Forelimb muscle (tissue), 1 donor: ENCODE data around the gene MOG. TPM values are rescaled to one million over a fixed set of nuclear protein-coding genes. Genes with fewer than 3 reads are reported as not detected.
A peak's percentile ranks its signal among the peaks of the same experiment; 100 is the strongest.
"Not testable (repeated sequence)": the region's sequence is repeated elsewhere in the genome, so short reads cannot be mapped to it uniquely, and the experiment has no call there.

ENCODE experiments used
- DNase-seq: peaks from one replicate; pipeline ENCODE4 v3.0.0-alpha.2; 2013; ENCODE audit warnings: low read depth
- polyA plus RNA-seq: library from polyadenylated mRNA; unstranded; fragments of 120-200 nt; gene quantifications from one replicate; pipeline ENCODE4 v1.2.1, GENCODE V29; 2013; ENCODE audit not compliant: insufficient read length

The MOG gene
- polyA plus RNA-seq, 1 donor = not detected

- DNase-seq = no peak
These were observed 19.6 kb upstream of the MOG start for GRCh38 chr6:29637247-29637646.

DNA sequence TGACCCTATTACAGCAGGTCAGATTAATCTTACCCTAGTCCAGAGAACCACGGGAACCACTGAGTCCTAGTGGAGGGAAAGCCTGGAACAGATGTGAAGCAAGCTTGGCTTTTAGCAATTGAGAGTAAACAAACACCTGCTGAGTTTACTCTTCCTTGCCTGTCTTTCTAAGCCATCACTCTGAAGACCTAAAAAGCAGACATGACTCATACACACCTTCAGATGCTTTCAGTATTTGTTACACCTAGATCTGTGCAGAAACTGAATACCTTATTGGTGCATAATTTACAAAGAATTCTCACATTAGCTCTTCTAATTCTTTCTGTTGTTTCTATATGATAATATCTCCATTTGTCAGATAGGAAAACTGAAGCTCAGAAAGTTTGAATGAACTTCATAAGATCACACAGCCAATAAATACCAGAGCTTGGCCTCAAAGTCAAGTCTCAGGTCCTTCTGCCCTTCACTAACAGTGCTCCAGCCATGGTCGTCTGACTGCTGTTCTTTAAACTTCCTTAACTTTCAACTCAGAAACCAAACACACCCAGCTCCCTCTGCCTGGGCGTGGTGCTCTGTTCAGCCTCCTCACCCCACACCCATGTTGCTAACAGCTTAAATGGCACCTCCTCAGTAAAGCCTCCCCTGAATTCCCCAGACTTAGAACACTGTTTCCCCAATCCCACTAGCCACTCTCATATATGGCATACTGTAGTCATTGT lies 15.3 kb upstream of the MOG start:
- DNase-seq = no peak

GRCh38 chr6:29647927-29648642 lies 8.8 kb upstream of the MOG start:
- no peak for DNase-seq

DNA sequence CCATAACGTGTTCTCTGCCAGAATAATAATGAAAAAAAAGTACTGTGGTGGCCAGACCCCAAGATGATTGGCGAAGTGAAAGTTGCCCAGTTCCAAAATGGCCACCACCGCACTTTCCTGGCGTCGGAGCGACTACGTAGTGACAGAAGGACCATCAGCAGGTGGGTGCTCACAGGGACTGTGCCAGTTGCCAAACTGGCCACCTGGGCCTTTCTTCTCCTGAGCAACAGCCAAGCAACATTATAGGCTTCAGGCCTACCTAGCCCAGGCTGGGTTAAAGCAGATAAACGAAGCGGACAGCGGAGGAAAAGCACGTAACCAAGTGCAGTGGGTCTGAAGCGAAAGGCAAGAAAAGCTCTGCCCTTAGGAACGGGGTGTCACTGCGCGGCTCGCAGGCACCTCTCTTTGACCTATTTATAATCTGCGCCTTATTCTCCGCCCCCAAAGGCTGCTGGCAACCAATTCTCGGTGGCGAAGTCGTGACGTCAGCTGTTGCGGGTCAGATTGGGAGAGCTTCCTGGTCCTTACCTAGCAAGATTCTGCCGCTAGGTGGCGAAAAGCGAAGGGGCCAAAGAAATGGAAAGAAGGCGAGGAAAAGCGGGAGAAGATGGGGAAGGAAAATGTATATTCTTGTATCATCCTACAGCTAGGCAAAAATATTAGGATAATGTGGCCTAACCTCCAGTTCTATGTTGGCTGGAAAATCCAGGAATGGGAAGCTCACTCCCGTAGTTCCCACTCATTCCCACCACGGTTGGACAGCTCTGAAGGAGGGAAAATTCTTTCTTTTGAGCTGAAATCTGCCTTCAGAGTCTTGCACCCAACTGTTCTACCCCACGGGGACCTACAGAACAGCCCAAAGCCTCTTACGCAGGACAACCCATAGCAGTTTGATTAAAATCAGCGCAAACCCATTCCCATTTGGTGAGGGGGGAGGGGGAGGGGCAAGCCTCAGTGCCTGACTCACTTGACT lies 6.9 kb upstream of the MOG start:
- peak; percentile 94 for DNase-seq

GRCh38 chr6:29651413-29652197 lies 5.3 kb upstream of the MOG start:
- no peak for DNase-seq

GRCh38 chr6:29652198-29652584 lies 4.7 kb upstream of the MOG start:
- DNase-seq = no peak

- DNase-seq = peak; percentile 32
These were observed 3.3 kb upstream of the MOG start for GRCh38 chr6:29653452-29654038.

- no peak for DNase-seq
These were observed 1.2 kb upstream of the MOG start for GRCh38 chr6:29655658-29656057.

DNA sequence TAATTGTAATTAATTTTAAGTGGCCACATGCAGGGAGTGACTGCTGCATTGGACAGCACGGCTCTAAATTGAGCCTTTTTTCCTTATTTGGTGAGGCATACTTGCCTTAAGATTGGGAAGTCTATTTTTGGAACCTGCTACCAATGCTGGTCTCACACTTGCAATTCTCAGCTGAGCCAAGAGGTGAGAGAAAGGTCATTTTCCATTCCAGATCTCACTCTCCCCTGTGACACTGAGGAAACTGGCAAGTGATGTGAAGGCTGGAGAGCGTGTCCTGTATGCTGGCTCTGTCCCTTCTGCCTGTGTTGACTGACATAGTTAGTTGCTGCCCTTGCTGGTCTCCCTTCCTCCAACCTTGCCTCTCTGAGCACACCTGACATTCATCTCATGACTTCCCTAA lies 735 bp upstream of the MOG start:
- DNase-seq = no peak

GRCh38 chr6:29661071-29661470 lies 4.2 kb downstream of the MOG start:
- DNase-seq = no peak

- DNase-seq = not testable (repeated sequence)
These were observed 4.7 kb downstream of the MOG start for GRCh38 chr6:29661502-29662141.

DNA sequence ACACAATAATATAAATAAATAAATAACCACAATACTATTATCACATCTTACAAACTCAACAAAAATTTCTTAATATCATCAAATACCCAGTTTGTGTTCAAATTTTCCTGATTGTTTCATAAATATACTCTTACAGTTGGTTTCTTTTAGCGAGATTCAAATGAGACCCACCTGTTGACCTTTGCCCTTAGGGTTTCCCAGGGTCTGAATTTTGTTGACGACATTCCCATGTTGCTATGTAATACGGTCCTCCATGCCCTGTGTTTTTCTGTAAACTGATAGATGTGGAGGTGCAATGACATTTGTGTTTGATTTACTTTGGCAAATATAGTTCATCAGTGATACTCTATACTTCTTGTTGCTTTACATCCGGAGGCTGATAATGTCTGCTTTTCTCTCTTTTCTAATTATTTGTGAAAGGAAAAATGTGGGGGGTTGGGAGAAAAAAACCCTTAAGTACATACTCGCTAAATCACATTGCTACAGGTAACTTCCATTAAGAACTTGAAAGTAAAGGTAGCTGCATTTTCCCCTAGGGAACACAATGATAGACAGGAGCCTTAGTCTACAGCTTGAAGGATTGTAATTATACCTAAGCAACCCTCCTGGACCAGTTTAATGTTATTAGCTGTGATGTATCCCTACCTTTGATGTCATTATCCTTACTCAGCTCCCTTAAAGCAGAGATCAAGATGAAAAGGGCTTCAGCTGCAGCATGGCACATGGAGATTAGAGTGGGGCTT lies 6.6 kb downstream of the MOG start:
- no peak for DNase-seq

- DNase-seq = no peak
These were observed 9.3 kb downstream of the MOG start for GRCh38 chr6:29665942-29666825.

GRCh38 chr6:29666826-29667130 lies 9.9 kb downstream of the MOG start:
- no peak for DNase-seq

- DNase-seq = no peak
These were observed 10.3 kb downstream of the MOG start for GRCh38 chr6:29667158-29667557.

GRCh38 chr6:29671026-29671425 lies 14.1 kb downstream of the MOG start:
- no peak for DNase-seq

DNA sequence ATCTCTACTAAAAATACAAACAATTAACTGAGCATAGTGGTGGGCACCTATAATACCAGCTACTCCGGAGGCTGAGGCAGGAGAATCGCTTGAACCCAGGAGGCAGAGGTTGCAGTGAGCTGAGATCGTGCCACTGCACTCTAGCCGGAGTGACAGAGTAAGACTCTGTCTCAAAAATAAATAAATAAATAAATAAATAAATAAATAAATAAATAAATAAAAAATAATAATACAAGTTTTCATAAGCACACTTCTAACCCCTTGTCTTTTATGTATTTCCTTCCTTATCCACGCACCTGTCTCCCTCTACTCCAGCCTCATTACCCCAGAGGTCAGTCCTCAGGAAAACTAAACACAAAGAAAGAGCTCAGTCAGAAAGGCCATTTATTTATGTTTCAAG lies 15.2 kb downstream of the MOG start:
- DNase-seq = not testable (repeated sequence)

- no peak for DNase-seq
These were observed 16.3 kb downstream of the MOG start for GRCh38 chr6:29673161-29673560.

DNA sequence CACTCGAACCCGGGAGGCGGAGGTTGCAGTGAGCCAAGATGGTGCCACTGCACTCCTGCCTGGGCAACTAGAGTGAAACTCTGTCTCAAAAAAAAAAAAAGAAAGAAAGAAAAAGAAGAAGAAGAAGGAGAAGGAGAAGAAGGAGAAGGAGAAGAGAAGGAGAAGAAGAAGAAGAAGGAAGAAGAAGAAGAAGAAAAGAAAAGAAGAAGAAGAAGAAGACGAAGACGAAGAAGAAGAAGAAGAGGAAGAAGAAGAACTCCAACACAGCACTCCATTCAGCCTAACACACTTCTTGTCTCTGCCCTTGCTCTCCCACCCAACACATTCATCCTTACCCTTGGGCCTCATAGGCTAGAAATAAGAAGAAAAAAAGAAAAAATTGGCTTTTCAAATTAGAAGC lies 17.1 kb downstream of the MOG start:
- DNase-seq = no peak
